ENCODE results near the gene TJAP1.

TJAP1 gene

DNA sequence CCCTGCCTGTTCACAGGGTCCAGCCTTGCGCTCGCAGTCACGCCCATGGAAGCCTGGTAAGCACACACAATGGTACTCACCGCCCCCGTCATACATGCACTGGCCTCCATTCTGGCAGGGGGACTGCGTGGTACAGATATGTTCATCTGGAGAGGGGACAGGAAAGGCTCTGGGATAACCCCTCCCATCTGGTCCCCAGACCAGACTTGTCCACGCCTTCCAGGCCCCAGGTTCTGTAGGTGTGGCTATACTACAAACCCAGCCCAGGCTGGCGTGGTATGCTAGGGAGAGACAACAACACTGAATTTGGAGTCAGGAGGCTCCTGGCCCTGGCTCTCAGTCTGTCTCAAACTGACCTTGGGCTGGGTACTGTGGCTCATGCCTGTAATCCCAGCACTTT lies 25.4 kb upstream of the TJAP1 start:
- Histone ChIP-seq H3K4me3 (ENCODE audit: low read depth in 1 of 2, low read length in 2 of 2) (no peak overlapping the region), H3K4me2 (ENCODE audit: insufficient read depth, low read length) (no peak overlapping the region), H3K27me3 (ENCODE audit: insufficient read depth, low read length, poor library complexity) (peaks cover 3% of the 10 kb centered on the region), H3K9me3 (ENCODE audit: insufficient read depth, low read length, severe bottlenecking) (no peaks in the 10 kb centered on the region), H3K79me2 (ENCODE audit: insufficient read depth, low read length) (no peaks in the 10 kb centered on the region), H4K20me1 (ENCODE audit: insufficient read depth, low read length) (no peaks in the 10 kb centered on the region; the same call in 1 of the 2 replicates), H3K9ac (ENCODE audit: low read depth, low read length) (no peak overlapping the region), H2AFZ (ENCODE audit: low read depth, low read length) (no peak overlapping the region), H3K4me1 (ENCODE audit: insufficient read depth, low read length) (no peaks in the 10 kb centered on the region), H3K36me3 (ENCODE audit: insufficient read depth, low read length) (peaks cover 48% of the 10 kb centered on the region), H3K27ac (ENCODE audit: low read length) (no peak overlapping the region)
- no peak for TF ChIP-seq EZH2 (IDR thresholded peaks at IDR 0.05; ENCODE audit: borderline replicate concordance, low read depth, low read length, severe bottlenecking)
- no peak for TF ChIP-seq CTCF (IDR thresholded peaks at IDR 0.05; ENCODE audit: borderline replicate concordance, extremely low read depth, low read length, poor library complexity, severe bottlenecking)
- ATAC-seq (ENCODE audit: insufficient read depth, low read depth) (no peak), DNase-seq (no peak)

DNA sequence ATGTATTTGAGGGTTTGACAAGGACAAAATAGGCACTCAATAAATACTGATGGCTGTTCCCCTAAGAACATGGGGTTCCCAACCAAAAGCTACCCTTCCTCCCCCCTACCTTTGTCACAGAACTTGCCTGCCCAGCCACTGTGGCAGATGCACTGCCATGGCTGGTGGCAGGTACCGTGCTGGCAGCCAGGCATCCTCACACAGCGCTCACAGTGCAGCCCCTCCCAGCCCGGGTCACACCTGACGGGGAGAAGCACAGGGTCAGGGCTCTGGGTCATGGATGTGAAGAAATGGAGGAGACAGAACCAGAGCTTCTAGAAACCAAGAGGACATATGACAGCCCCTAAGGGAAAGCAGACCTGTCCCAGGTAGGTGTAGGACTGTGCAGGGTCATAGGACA lies 24.5 kb upstream of the TJAP1 start:
- Histone ChIP-seq H3K4me1 (ENCODE audit: insufficient read depth, low read length) (no peaks in the 10 kb centered on the region), H3K9me3 (ENCODE audit: insufficient read depth, low read length, severe bottlenecking) (no peaks in the 10 kb centered on the region), H3K27ac (ENCODE audit: low read length) (no peak overlapping the region), H3K27me3 (ENCODE audit: insufficient read depth, low read length, poor library complexity) (peaks cover 3% of the 10 kb centered on the region), H3K36me3 (ENCODE audit: insufficient read depth, low read length) (peaks cover 39% of the 10 kb centered on the region), H2AFZ (ENCODE audit: low read depth, low read length) (no peak overlapping the region), H3K4me2 (ENCODE audit: insufficient read depth, low read length) (no peak overlapping the region), H3K4me3 (ENCODE audit: low read depth in 1 of 2, low read length in 2 of 2) (no peak overlapping the region), H3K9ac (ENCODE audit: low read depth, low read length) (no peak overlapping the region), H3K79me2 (ENCODE audit: insufficient read depth, low read length) (no peaks in the 10 kb centered on the region), H4K20me1 (ENCODE audit: insufficient read depth, low read length) (no peaks in the 10 kb centered on the region; the same call in 1 of the 2 replicates)
- ATAC-seq (ENCODE audit: insufficient read depth, low read depth), result no peak
- no peak for DNase-seq
- TF ChIP-seq EZH2 (IDR thresholded peaks at IDR 0.05; ENCODE audit: borderline replicate concordance, low read depth, low read length, severe bottlenecking) (no peak), CTCF (IDR thresholded peaks at IDR 0.05; ENCODE audit: borderline replicate concordance, extremely low read depth, low read length, poor library complexity, severe bottlenecking) (no peak)

GRCh38 chr6:43453831-43454230 lies 23.5 kb upstream of the TJAP1 start:
- ATAC-seq (ENCODE audit: insufficient read depth, low read depth) (no peak), DNase-seq (no peak)
- Histone ChIP-seq H3K4me1 (ENCODE audit: insufficient read depth, low read length) (no peaks in the 10 kb centered on the region), H4K20me1 (ENCODE audit: insufficient read depth, low read length) (no peaks in the 10 kb centered on the region; the same call in 1 of the 2 replicates), H3K36me3 (ENCODE audit: insufficient read depth, low read length) (peaks cover 29% of the 10 kb centered on the region), H3K9me3 (ENCODE audit: insufficient read depth, low read length, severe bottlenecking) (no peaks in the 10 kb centered on the region), H3K4me2 (ENCODE audit: insufficient read depth, low read length) (no peak overlapping the region), H3K9ac (ENCODE audit: low read depth, low read length) (no peak overlapping the region), H3K27ac (ENCODE audit: low read length) (no peak overlapping the region), H3K27me3 (ENCODE audit: insufficient read depth, low read length, poor library complexity) (peaks cover 3% of the 10 kb centered on the region), H3K4me3 (ENCODE audit: low read depth in 1 of 2, low read length in 2 of 2) (no peak overlapping the region), H3K79me2 (ENCODE audit: insufficient read depth, low read length) (no peaks in the 10 kb centered on the region), H2AFZ (ENCODE audit: low read depth, low read length) (no peak overlapping the region)
- TF ChIP-seq EZH2 (IDR thresholded peaks at IDR 0.05; ENCODE audit: borderline replicate concordance, low read depth, low read length, severe bottlenecking) (no peak), CTCF (IDR thresholded peaks at IDR 0.05; ENCODE audit: borderline replicate concordance, extremely low read depth, low read length, poor library complexity, severe bottlenecking) (no peak)

GRCh38 chr6:43454290-43454695 lies 23.1 kb upstream of the TJAP1 start:
- Histone ChIP-seq H3K4me2 (ENCODE audit: insufficient read depth, low read length) (no peak overlapping the region), H3K9ac (ENCODE audit: low read depth, low read length) (no peak overlapping the region), H3K36me3 (ENCODE audit: insufficient read depth, low read length) (peaks cover 25% of the 10 kb centered on the region), H3K79me2 (ENCODE audit: insufficient read depth, low read length) (no peaks in the 10 kb centered on the region), H3K27me3 (ENCODE audit: insufficient read depth, low read length, poor library complexity) (peaks cover 3% of the 10 kb centered on the region), H3K27ac (ENCODE audit: low read length) (no peak overlapping the region), H3K4me1 (ENCODE audit: insufficient read depth, low read length) (no peaks in the 10 kb centered on the region), H3K9me3 (ENCODE audit: insufficient read depth, low read length, severe bottlenecking) (no peaks in the 10 kb centered on the region), H3K4me3 (ENCODE audit: low read depth in 1 of 2, low read length in 2 of 2) (no peak overlapping the region), H4K20me1 (ENCODE audit: insufficient read depth, low read length) (no peaks in the 10 kb centered on the region; the same call in 1 of the 2 replicates), H2AFZ (ENCODE audit: low read depth, low read length) (no peak overlapping the region)
- TF ChIP-seq CTCF (IDR thresholded peaks at IDR 0.05; ENCODE audit: borderline replicate concordance, extremely low read depth, low read length, poor library complexity, severe bottlenecking), result no peak
- DNase-seq (no peak), ATAC-seq (ENCODE audit: insufficient read depth, low read depth) (no peak)

Data from DND-41 (cell line).